ENCODE data around the gene BAIAP2L2. TPM values are rescaled to one million over a fixed set of nuclear protein-coding genes. Genes with fewer than 3 reads are reported as not detected.

The BAIAP2L2 gene
- total RNA-seq, 4 donors from 2014 or later: 0.13 to 1.1 (median 0.58) TPM

DNA sequence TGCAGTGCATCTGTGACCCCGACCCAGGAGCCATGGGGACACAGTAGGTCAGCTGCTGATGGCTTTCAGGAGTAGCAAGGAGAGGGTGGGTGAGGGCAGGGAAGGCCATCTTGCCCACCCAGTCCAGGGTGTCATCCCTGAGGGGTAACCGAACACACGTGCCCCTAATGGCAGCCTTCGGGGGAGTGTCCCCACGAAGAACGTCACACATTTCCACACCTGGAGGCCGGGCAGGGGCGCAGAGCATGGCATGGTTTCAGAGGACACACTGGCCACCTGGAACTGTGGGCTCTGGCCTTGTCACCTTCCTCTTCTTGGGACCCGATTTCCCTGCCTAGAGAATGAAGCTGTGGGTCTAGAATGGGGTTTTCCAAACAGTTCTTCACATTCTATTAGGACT lies 19.4 kb upstream of the BAIAP2L2 start:
- WGBS: 74% methylated on average over 5 of the region's 9 CpGs
- Histone ChIP-seq H3K4me3 (no peak overlapping the region), H3K27me3 (no peaks in the 10 kb centered on the region), H3K9me3 (no peaks in the 10 kb centered on the region), H3K36me3 (peaks cover 0 to 87% (median 62%) of the 10 kb centered on the region in 4 donors), H3K4me1 (peaks cover 0 to 5% (median 2%) of the 10 kb centered on the region in 4 donors), H3K27ac (replicated peaks in 1 of 4) (no peak overlapping the region)
- TF ChIP-seq, protein P1, sequence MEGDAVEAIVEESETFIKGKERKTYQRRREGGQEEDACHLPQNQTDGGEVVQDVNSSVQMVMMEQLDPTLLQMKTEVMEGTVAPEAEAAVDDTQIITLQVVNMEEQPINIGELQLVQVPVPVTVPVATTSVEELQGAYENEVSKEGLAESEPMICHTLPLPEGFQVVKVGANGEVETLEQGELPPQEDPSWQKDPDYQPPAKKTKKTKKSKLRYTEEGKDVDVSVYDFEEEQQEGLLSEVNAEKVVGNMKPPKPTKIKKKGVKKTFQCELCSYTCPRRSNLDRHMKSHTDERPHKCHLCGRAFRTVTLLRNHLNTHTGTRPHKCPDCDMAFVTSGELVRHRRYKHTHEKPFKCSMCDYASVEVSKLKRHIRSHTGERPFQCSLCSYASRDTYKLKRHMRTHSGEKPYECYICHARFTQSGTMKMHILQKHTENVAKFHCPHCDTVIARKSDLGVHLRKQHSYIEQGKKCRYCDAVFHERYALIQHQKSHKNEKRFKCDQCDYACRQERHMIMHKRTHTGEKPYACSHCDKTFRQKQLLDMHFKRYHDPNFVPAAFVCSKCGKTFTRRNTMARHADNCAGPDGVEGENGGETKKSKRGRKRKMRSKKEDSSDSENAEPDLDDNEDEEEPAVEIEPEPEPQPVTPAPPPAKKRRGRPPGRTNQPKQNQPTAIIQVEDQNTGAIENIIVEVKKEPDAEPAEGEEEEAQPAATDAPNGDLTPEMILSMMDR (IDR thresholded peaks at IDR 0.05): no peak
- TF ChIP-seq POLR2A (IDR thresholded peaks at IDR 0.05; ENCODE audit: low read depth) (no peak), POLR2AphosphoS5 (IDR thresholded peaks at IDR 0.05) (no peak), EP300 (IDR thresholded peaks at IDR 0.05) (no peak)
- intact Hi-C loops (cut with DNase I): no loop called here
- no peak for DNase-seq (ENCODE audit: extremely low spot score)

DNA sequence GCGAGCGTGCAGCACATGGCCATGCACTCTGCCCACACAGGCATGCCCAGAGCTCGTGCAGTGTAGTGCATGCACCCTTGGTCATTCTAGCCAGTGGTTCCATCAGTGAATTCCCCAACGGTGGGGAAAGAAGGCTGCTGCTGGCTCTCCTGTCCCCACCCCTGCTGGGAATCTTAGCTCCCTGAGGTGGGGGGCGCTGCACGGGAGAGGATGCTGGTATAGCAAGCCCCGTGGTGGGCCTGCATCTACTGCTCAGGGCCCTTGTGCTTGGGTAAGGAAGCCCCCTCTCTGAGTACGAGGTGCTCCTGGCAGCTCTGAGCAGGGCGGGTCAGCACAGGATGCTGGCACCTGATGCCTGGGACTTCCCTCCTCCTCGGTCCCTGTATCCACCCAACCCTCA lies 18.5 kb upstream of the BAIAP2L2 start:
- no peak for DNase-seq (ENCODE audit: extremely low spot score)
- Histone ChIP-seq H3K4me1 (peaks cover 0 to 5% (median 2%) of the 10 kb centered on the region in 4 donors), H3K36me3 (peaks cover 0 to 87% (median 59%) of the 10 kb centered on the region in 4 donors), H3K9me3 (no peaks in the 10 kb centered on the region), H3K27ac (replicated peaks in 1 of 4) (no peak overlapping the region), H3K4me3 (no peak overlapping the region), H3K27me3 (no peaks in the 10 kb centered on the region)
- TF ChIP-seq EP300 (IDR thresholded peaks at IDR 0.05) (no peak), POLR2AphosphoS5 (IDR thresholded peaks at IDR 0.05) (no peak), POLR2A (IDR thresholded peaks at IDR 0.05; ENCODE audit: low read depth) (no peak)
- TF ChIP-seq, protein P1 (IDR thresholded peaks at IDR 0.05): no peak
- intact Hi-C loops (cut with DNase I): no loop called here
- WGBS: 80% methylated on average over 8 of the region's 10 CpGs

DNA sequence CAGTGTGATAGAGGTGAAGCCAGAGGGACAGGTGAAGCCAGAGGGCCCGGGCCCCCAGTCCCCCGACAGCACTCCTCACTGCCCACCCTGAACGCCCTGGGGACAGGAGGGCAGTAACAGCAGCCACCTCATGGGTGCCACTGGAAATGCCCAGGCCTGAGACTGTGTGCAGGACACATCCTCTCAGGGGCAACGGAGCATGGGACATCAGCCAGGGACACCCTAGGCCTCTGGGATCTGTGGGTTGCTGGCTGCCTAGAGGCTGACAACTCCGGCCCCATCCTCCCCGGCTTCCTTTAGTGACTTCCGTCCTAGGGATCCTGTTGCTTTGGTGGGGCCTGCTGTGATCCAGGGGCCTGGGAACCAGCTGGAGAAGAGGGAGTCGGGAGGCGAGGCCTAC lies 17.4 kb upstream of the BAIAP2L2 start:
- no CpG with 5 or more reads among the region's 9 CpGs for WGBS
- Histone ChIP-seq H3K27me3 (no peaks in the 10 kb centered on the region), H3K9me3 (no peaks in the 10 kb centered on the region), H3K27ac (replicated peaks in 1 of 4) (no peak overlapping the region), H3K4me1 (peaks cover 0 to 5% (median 2%) of the 10 kb centered on the region in 4 donors), H3K36me3 (peaks cover 0 to 76% (median 47%) of the 10 kb centered on the region in 4 donors), H3K4me3 (no peak overlapping the region)
- intact Hi-C loops (cut with DNase I): no loop called here
- TF ChIP-seq POLR2AphosphoS5 (IDR thresholded peaks at IDR 0.05) (no peak), EP300 (IDR thresholded peaks at IDR 0.05) (no peak), POLR2A (IDR thresholded peaks at IDR 0.05; ENCODE audit: low read depth) (no peak)
- TF ChIP-seq, protein P1 (IDR thresholded peaks at IDR 0.05): no peak
- DNase-seq (ENCODE audit: extremely low spot score): no peak

DNA sequence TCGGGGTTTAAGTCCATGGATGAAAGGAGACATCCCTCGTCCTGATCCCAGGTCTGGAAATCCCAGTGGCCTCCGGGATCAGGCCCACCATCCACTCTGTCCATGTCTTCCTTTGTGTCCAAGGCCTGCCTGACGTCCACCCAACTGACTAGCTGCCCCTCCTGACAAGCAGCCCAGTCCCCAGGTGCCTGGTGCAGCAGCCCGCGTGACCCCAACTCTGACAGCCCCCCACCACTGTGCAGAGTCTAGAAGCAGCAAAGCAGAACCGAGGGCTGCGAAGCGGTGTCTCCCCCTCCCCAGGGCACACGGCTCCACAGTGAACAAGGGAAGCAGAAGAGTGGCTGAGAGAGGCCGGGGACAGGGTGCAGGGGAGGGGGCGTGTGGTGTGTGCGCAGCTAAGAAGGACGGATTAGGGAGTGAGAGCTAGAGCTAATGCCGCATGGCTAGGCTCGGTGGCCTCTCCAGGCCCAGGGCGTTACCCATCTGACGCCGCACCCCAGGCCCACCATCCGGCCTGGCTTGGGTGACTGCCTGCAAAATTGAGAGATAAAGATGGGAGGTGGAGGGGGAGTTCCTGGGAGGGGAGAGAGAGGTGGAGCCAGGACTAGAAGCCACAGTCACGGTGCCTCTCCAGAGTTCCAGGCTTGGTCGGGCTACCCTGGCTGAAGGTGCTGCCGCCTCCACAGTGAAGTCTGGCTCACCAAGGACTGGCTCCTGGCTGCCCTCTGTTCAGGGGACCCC lies 16.6 kb upstream of the BAIAP2L2 start:
- peaks cover 0 to 68% (median 40%) of the 10 kb centered on the region in 4 donors for H3K36me3 ChIP-seq
- no peaks in the 10 kb centered on the region for H3K9me3 ChIP-seq
- WGBS: 94% methylated on average over 23 of the region's 23 CpGs
- TF ChIP-seq POLR2AphosphoS5 (IDR thresholded peaks at IDR 0.05): no peak
- TF ChIP-seq, protein P1 (IDR thresholded peaks at IDR 0.05): no peak
- no peaks in the 10 kb centered on the region for H3K27me3 ChIP-seq
- H3K27ac ChIP-seq (replicated peaks in 1 of 4): no peak overlapping the region
- H3K4me1 ChIP-seq: peaks cover 0 to 5% (median 2%) of the 10 kb centered on the region in 4 donors
- no peak for DNase-seq (ENCODE audit: extremely low spot score)
- intact Hi-C loops (cut with DNase I): no loop called here
- H3K4me3 ChIP-seq: no peak overlapping the region
